BLaER1 treated with 17β-estradiol and CSF1 and Interleukin-3, amounts not matched to agents 10 nM and 100 nM (cell line): ENCODE measurements around the gene SSNA1.
A peak's percentile ranks its signal among the peaks of the same experiment; 100 is the strongest.

Experiments
- H3K27ac ChIP-seq, 11 experiments: shearing (Covaris generic); formaldehyde crosslinking; 2 replicates each; pipeline ENCODE4 v1.8.1; 2022
- H3K27me3 ChIP-seq, 11 experiments: shearing (Covaris generic); formaldehyde crosslinking; 2 replicates each; pipeline ENCODE4 v1.8.1; 2022
- H3K36me3 ChIP-seq, 11 experiments: shearing (Covaris generic); formaldehyde crosslinking; 2 replicates each; pipeline ENCODE4 v1.8.1; 2022
- H3K4me1 ChIP-seq, 10 experiments: shearing (Covaris generic); formaldehyde crosslinking; 2 replicates each; pipeline ENCODE4 v1.8.1; 2022
- H3K4me2 ChIP-seq, 11 experiments: shearing (Covaris generic); formaldehyde crosslinking; 2 replicates each; pipeline ENCODE4 v1.8.1; 2022
- H3K4me3 ChIP-seq, 10 experiments: shearing (Covaris generic); formaldehyde crosslinking; 2 replicates each; pipeline ENCODE4 v1.8.1; 2022
- H3K9ac ChIP-seq, 11 experiments: shearing (Covaris generic); formaldehyde crosslinking; 2 replicates each; pipeline ENCODE4 v1.8.1; 2022
- H3K9me3 ChIP-seq, 11 experiments: shearing (Covaris generic); formaldehyde crosslinking; replicated peaks in 1 of 11; 2 replicates each; pipeline ENCODE4 v1.8.1; 2022
- H4K20me1 ChIP-seq, 11 experiments: shearing (Covaris generic); formaldehyde crosslinking; 2 replicates each; pipeline ENCODE4 v1.8.1; 2022
- Cebpa-rat ChIP-seq, 11 experiments: shearing (Covaris generic); IDR thresholded peaks; 2 replicates each; pipeline ENCODE4 v1.8.1; 2022

The SSNA1 gene

GRCh38 chr9:137213160-137214060 lies 24.9 kb downstream of the SSNA1 start:
- Histone ChIP-seq H3K4me2 (no peak overlapping the region), H3K36me3 (peaks cover 28 to 95% (median 54%) of the 10 kb centered on the region in 11 experiments; a peak in 21 of 22 replicates), H3K27ac (no peak overlapping the region), H3K4me1 (peaks cover 26 to 40% (median 31%) of the 10 kb centered on the region in 10 experiments), H3K9ac (0 out of 22 replicates have a peak overlapping the region, but pooled peaks of 1 of the 11 experiments have one; percentile 8), H3K4me3 (no peak overlapping the region), H3K9me3 (no peaks in the 10 kb centered on the region), H3K27me3 (no peaks in the 10 kb centered on the region), H4K20me1 (peaks cover 0 to 88% (median 15%) of the 10 kb centered on the region in 11 experiments; a peak in 13 of 22 replicates)
- no peak for TF ChIP-seq Cebpa-rat (IDR thresholded peaks at IDR 0.05)

GRCh38 chr9:137214620-137215019 lies 26.1 kb downstream of the SSNA1 start:
- H4K20me1 ChIP-seq = peaks cover 0 to 88% (median 15%) of the 10 kb centered on the region in 11 experiments; a peak in 13 of 22 replicates
- H3K4me3 ChIP-seq = no peak overlapping the region
- no peak overlapping the region for H3K9ac ChIP-seq
- H3K4me2 ChIP-seq = no peak overlapping the region
- H3K4me1 ChIP-seq = peaks cover 25 to 43% (median 37%) of the 10 kb centered on the region in 10 experiments
- no peak overlapping the region for H3K27ac ChIP-seq
- no peak for TF ChIP-seq Cebpa-rat (IDR thresholded peaks at IDR 0.05)
- no peaks in the 10 kb centered on the region for H3K9me3 ChIP-seq
- H3K36me3 ChIP-seq = peaks cover 21 to 90% (median 46%) of the 10 kb centered on the region in 11 experiments; a peak in 21 of 22 replicates
- no peaks in the 10 kb centered on the region for H3K27me3 ChIP-seq

GRCh38 chr9:137215196-137215986 lies 26.9 kb downstream of the SSNA1 start:
- TF ChIP-seq Cebpa-rat (IDR thresholded peaks at IDR 0.05) = no peak
- no peaks in the 10 kb centered on the region for H3K27me3 ChIP-seq
- H3K4me2 ChIP-seq = peak overlapping the region in 2 of 11 experiments; percentile 85 to 96; a peak in 2 of 22 replicates
- H3K27ac ChIP-seq = no peak overlapping the region
- H3K9ac ChIP-seq = peak overlapping the region in 5 of 11 experiments; percentile 4 to 64 (median 44); a peak in 3 of 22 replicates
- H3K9me3 ChIP-seq = no peaks in the 10 kb centered on the region
- H3K36me3 ChIP-seq = peaks cover 20 to 86% (median 50%) of the 10 kb centered on the region in 11 experiments; a peak in 20 of 22 replicates
- H4K20me1 ChIP-seq = peaks cover 0 to 89% (median 15%) of the 10 kb centered on the region in 11 experiments; a peak in 13 of 22 replicates
- peaks cover 22 to 48% (median 32%) of the 10 kb centered on the region in 10 experiments for H3K4me1 ChIP-seq
- no peak overlapping the region for H3K4me3 ChIP-seq

GRCh38 chr9:137216188-137216965 lies 27.9 kb downstream of the SSNA1 start:
- peaks cover 23 to 53% (median 34%) of the 10 kb centered on the region in 10 experiments for H3K4me1 ChIP-seq
- H3K36me3 ChIP-seq = peaks cover 20 to 77% (median 50%) of the 10 kb centered on the region in 11 experiments; a peak in 20 of 22 replicates
- peaks cover 0 to 83% (median 14%) of the 10 kb centered on the region in 11 experiments; a peak in 12 of 22 replicates for H4K20me1 ChIP-seq
- H3K4me2 ChIP-seq = peak overlapping the region; percentile 42 to 96 (median 68)
- H3K9me3 ChIP-seq = no peaks in the 10 kb centered on the region
- no peak for TF ChIP-seq Cebpa-rat (IDR thresholded peaks at IDR 0.05)
- H3K27me3 ChIP-seq = no peaks in the 10 kb centered on the region
- peak overlapping the region in 1 of 11 experiments; percentile 49; a peak in 2 of 22 replicates for H3K27ac ChIP-seq
- H3K4me3 ChIP-seq = peak overlapping the region in 5 of 10 experiments; percentile 32 to 52 (median 37); a peak in 5 of 20 replicates
- H3K9ac ChIP-seq = peak overlapping the region in 10 of 11 experiments; percentile 42 to 74 (median 54); a peak in 13 of 22 replicates

- TF ChIP-seq Cebpa-rat (IDR thresholded peaks at IDR 0.05) = no peak
- peaks cover 0 to 71% (median 12%) of the 10 kb centered on the region in 11 experiments; a peak in 11 of 22 replicates for H4K20me1 ChIP-seq
- H3K27ac ChIP-seq = peak overlapping the region in 10 of 11 experiments; percentile 1 to 68 (median 36); a peak in 17 of 22 replicates
- no peaks in the 10 kb centered on the region for H3K9me3 ChIP-seq
- H3K4me2 ChIP-seq = peak overlapping the region; percentile 42 to 96 (median 68)
- H3K4me3 ChIP-seq = peak overlapping the region in 5 of 10 experiments; percentile 32 to 52 (median 37); a peak in 9 of 20 replicates
- peaks cover 20 to 66% (median 45%) of the 10 kb centered on the region in 11 experiments; a peak in 20 of 22 replicates for H3K36me3 ChIP-seq
- H3K9ac ChIP-seq = peak overlapping the region; percentile 32 to 74 (median 57); a peak in 21 of 22 replicates
- H3K4me1 ChIP-seq = peaks cover 23 to 56% (median 36%) of the 10 kb centered on the region in 10 experiments
- H3K27me3 ChIP-seq = no peaks in the 10 kb centered on the region
Observed at GRCh38 chr9:137217276-137218211, 29.1 kb downstream of the SSNA1 start.

GRCh38 chr9:137218212-137218753 lies 29.8 kb downstream of the SSNA1 start:
- TF ChIP-seq Cebpa-rat (IDR thresholded peaks at IDR 0.05) = no peak
- peak overlapping the region in 7 of 11 experiments; percentile 63 to 96 (median 80); a peak in 16 of 22 replicates for H3K4me2 ChIP-seq
- peak overlapping the region in 4 of 11 experiments; percentile 49 to 68 (median 56); a peak in 10 of 22 replicates for H3K27ac ChIP-seq
- H3K4me3 ChIP-seq = peak overlapping the region in 1 of 10 experiments; percentile 43; a peak in 2 of 20 replicates
- H3K9me3 ChIP-seq = no peaks in the 10 kb centered on the region
- peak overlapping the region in 7 of 11 experiments; percentile 24 to 74 (median 57); a peak in 10 of 22 replicates for H3K9ac ChIP-seq
- peaks cover 29 to 62% (median 42%) of the 10 kb centered on the region in 10 experiments for H3K4me1 ChIP-seq
- H3K27me3 ChIP-seq = no peaks in the 10 kb centered on the region
- peaks cover 20 to 58% (median 41%) of the 10 kb centered on the region in 11 experiments; a peak in 20 of 22 replicates for H3K36me3 ChIP-seq
- H4K20me1 ChIP-seq = peaks cover 0 to 64% (median 12%) of the 10 kb centered on the region in 11 experiments; a peak in 10 of 22 replicates
